Muscle of leg (tissue), 11 donors: ENCODE measurements around the gene RPRM. TPM values are rescaled to one million over a fixed set of nuclear protein-coding genes. Genes with fewer than 3 reads are reported as not detected.
A peak's percentile ranks its signal among the peaks of the same experiment; 100 is the strongest.

Experiments used
- DNase-seq: peaks from one replicate; pipeline ENCODE4 v3.0.0; 2013
- H3K27ac ChIP-seq: one replicate; pipeline ENCODE4 v1.5.1; 2013; ENCODE audit warnings: mild to moderate bottlenecking, low read length, control low read depth
- H3K27me3 ChIP-seq: one replicate; pipeline ENCODE4 v1.6.1; 2013; ENCODE audit warnings: low read length; ENCODE audit not compliant: control insufficient read depth, insufficient read depth
- H3K36me3 ChIP-seq: one replicate; pipeline ENCODE4 v1.6.1; 2013; ENCODE audit warnings: low read length; ENCODE audit not compliant: control insufficient read depth, insufficient read depth
- H3K4me1 ChIP-seq: one replicate; pipeline ENCODE4 v1.6.1; 2013; ENCODE audit warnings: low read length; ENCODE audit not compliant: control insufficient read depth, insufficient read depth
- H3K4me3 ChIP-seq: one replicate; pipeline ENCODE4 v1.5.1; 2013; ENCODE audit warnings: low read length, control low read depth
- H3K9me3 ChIP-seq: replicated peaks from 2 replicates; pipeline ENCODE4 v1.6.1; 2013; ENCODE audit warnings: low read depth, low read length; ENCODE audit not compliant: control insufficient read depth
- WGBS: methylation state at CpG from one replicate; pipeline ENCODE4 v1.1.5; 2013; ENCODE audit warnings: missing lambda C conversion rate; ENCODE audit not compliant: insufficient coverage; 5-methylcytosine and 5-hydroxymethylcytosine counted together
- polyA plus RNA-seq, 8 donors: library from polyadenylated mRNA; unstranded; fragments of 120-200 nt; gene quantifications; one replicate each; pipeline versions ENCODE4 v1.2.1 to v1.2.3, GENCODE V29; 2013; ENCODE audit warnings: inconsistent platforms in 1 of 8, low replicate concordance in 1 of 8; ENCODE audit not compliant: insufficient read length in 8 of 8, insufficient read depth in 1 of 8
- total RNA-seq: library from RNA; stranded (reverse); fragments of 120-200 nt; gene quantifications from one replicate; pipeline ENCODE4 v1.2.4, GENCODE V29; 2013

RPRM gene
- total and polyA plus RNA-seq, 9 donors, result 5.6 to 30.5 (median 12.4) TPM

GRCh38 chr2:153495725-153496124 is 17.2 kb upstream of the RPRM start:
- Histone ChIP-seq H3K4me3 (no peak overlapping the region), H3K27me3 (no peaks in the 10 kb centered on the region), H3K27ac (no peak overlapping the region), H3K4me1 (no peaks in the 10 kb centered on the region), H3K36me3 (no peaks in the 10 kb centered on the region), H3K9me3 (no peaks in the 10 kb centered on the region)
- WGBS, result no CpG with 5 or more reads among the region's 1 CpG
- peak; percentile 10 for DNase-seq

- no CpG with 5 or more reads among the region's 3 CpGs for WGBS
- Histone ChIP-seq H3K27ac (no peak overlapping the region), H3K36me3 (no peaks in the 10 kb centered on the region), H3K4me3 (no peak overlapping the region), H3K27me3 (no peaks in the 10 kb centered on the region), H3K9me3 (no peaks in the 10 kb centered on the region), H3K4me1 (no peaks in the 10 kb centered on the region)
- DNase-seq, result peak; percentile 3
These were observed 9.5 kb upstream of the RPRM start for GRCh38 chr2:153488072-153488471.

- Histone ChIP-seq H3K36me3 (no peaks in the 10 kb centered on the region), H3K4me3 (no peak overlapping the region), H3K4me1 (no peaks in the 10 kb centered on the region), H3K27me3 (no peaks in the 10 kb centered on the region), H3K9me3 (no peaks in the 10 kb centered on the region), H3K27ac (no peak overlapping the region)
- 62% methylated on average over 1 of the region's 1 CpG for whole genome bisulfite sequencing
- no peak for DNase-seq
These were observed 8.9 kb upstream of the RPRM start for GRCh38 chr2:153487448-153487847.

- Histone ChIP-seq H3K4me1 (peaks cover 26% of the 10 kb centered on the region), H3K27me3 (peaks cover 41% of the 10 kb centered on the region)
These were observed 1.0 kb upstream of the RPRM start for GRCh38 chr2:153479573-153479972.

DNA sequence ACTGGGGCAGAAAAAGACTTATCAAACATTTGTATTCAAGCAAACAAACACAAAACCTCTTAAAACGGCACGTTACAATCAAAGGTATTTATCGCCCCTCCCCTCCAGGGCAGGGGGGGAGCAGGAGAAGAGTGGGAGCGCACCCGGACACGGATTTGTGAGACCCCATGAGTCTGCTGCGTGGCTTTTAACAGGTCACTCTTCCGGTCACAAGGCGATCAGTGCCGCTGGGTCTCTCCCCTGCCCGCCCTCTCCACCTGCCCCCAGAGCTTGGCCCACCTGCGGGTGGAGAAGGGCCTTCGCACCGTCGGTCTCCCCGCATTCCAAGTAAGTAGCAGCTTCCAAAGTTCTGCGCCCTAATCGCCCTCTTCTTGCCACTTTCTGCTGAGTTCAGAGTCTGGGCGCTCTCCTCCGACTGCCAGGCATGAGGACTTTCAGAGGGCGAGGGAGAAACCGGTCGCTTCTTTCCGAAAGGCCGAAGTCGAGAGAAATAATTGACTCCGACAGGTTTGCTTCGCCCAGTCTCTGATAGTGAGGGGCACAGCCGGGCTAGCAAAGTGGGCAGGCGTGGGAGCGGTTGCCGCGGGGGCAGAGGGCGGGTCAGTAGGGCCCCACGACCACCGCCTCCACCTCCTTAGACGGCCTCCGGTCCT is 800 bp downstream of the RPRM start:
- 1% methylated on average over 36 of the region's 38 CpGs for WGBS

More at GRCh38 chr2:153479573-153479972, 1.0 kb upstream of the RPRM start:
- Histone ChIP-seq H3K36me3 (no peaks in the 10 kb centered on the region), H3K9me3 (no peaks in the 10 kb centered on the region), H3K27ac (no peak overlapping the region), H3K4me3 (no peak overlapping the region)
- peak; percentile 60 for DNase-seq
- WGBS, result 13% methylated on average over 4 of the region's 5 CpGs

DNA sequence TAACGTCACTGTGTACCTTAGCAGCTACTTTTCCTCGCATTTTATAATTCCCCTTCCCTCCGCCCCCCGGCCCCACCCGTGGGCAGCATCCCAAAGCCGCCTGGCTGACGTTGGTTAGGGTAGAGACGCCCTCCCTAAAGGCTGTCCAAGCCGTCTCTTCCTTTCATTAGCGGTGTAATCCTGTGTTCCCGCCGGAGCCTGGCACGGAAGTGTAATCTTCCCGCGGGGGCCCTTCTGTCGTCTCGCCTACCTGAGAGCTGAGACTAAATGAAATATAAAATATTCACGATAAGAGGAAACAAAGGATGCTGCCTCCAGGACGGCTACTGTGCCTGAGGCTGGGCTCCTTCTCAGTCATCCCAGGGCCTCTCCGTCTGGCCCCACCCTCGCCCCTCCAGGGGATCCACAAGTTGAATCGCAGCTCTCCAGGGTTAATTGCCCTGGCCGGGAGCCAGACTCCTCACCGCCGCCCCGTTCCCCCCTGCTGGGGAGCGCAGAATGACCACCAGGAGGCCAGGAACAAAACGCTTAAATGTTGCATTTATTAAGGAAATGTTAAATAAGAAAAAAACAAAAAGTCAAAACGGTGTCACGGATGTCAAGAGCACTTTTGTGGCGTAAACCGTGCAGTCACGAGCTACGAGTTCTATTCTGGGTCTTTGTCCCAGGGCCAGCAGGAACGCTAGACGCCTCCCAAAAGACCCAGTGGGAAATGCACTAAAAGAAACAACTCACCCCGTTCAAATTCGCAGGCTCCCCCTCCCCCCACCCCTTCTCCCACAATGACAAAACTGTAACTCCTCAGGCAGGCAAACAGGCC is 1.5 kb downstream of the RPRM start:
- under 1% methylated on average over 26 of the region's 38 CpGs for WGBS
- H3K4me3 ChIP-seq, result peak overlapping the region; percentile 45
- H3K27me3 ChIP-seq, result peaks cover 42% of the 10 kb centered on the region
- H3K4me1 ChIP-seq, result peaks cover 28% of the 10 kb centered on the region
- DNase-seq, result peak; percentile 31
- no peaks in the 10 kb centered on the region for H3K36me3 ChIP-seq
- H3K9me3 ChIP-seq, result no peaks in the 10 kb centered on the region
- no peak overlapping the region for H3K27ac ChIP-seq

More for the DNA sequence above, 800 bp downstream of the RPRM start:
- peak; percentile 4 for DNase-seq
- Histone ChIP-seq H3K4me1 (peaks cover 28% of the 10 kb centered on the region), H3K9me3 (no peaks in the 10 kb centered on the region), H3K4me3 (peak overlapping the region; percentile 45), H3K27ac (no peak overlapping the region), H3K27me3 (peaks cover 42% of the 10 kb centered on the region), H3K36me3 (no peaks in the 10 kb centered on the region)

- H3K27ac ChIP-seq, result no peak overlapping the region
- DNase-seq, result peak; percentile 21
- H3K4me3 ChIP-seq, result no peak overlapping the region
- H3K27me3 ChIP-seq, result peaks cover 42% of the 10 kb centered on the region
- no peaks in the 10 kb centered on the region for H3K36me3 ChIP-seq
- peaks cover 28% of the 10 kb centered on the region for H3K4me1 ChIP-seq
- no peaks in the 10 kb centered on the region for H3K9me3 ChIP-seq
- WGBS, result 7% methylated on average over 4 of the region's 7 CpGs
These were observed 2.1 kb downstream of the RPRM start for GRCh38 chr2:153476491-153476815.

- peak; percentile 46 for DNase-seq
- Histone ChIP-seq H3K27me3 (peaks cover 42% of the 10 kb centered on the region), H3K9me3 (no peaks in the 10 kb centered on the region), H3K36me3 (no peaks in the 10 kb centered on the region), H3K27ac (no peak overlapping the region), H3K4me3 (no peak overlapping the region), H3K4me1 (peaks cover 28% of the 10 kb centered on the region)
- no CpG with 5 or more reads among the region's 2 CpGs for WGBS
These were observed 3.6 kb downstream of the RPRM start for GRCh38 chr2:153474876-153475435.

DNA sequence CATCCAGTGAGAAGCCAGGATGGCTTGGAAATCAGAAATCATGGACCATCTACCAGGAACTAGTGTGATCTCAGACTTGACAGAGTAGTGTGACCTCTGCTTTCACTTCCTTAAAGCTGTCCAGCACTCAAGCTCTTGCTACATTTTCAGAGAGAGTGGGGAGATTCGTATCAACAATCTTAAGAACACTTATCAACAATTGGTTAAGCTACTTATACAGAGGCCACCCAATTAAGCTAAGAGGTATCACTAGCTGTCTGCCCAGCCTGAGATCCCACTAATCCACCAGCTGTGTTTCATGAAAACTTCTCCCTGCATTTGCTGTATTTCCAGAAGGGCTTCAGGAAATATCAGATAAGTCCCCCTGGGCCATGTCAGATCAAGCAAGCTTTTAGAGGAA is 4.2 kb downstream of the RPRM start:
- Histone ChIP-seq H3K27ac (no peak overlapping the region), H3K27me3 (peaks cover 39% of the 10 kb centered on the region), H3K36me3 (no peaks in the 10 kb centered on the region), H3K4me1 (peaks cover 26% of the 10 kb centered on the region), H3K9me3 (no peaks in the 10 kb centered on the region), H3K4me3 (no peak overlapping the region)
- peak; percentile 5 for DNase-seq
- no CpG with 5 or more reads among the region's 1 CpG for WGBS

DNA sequence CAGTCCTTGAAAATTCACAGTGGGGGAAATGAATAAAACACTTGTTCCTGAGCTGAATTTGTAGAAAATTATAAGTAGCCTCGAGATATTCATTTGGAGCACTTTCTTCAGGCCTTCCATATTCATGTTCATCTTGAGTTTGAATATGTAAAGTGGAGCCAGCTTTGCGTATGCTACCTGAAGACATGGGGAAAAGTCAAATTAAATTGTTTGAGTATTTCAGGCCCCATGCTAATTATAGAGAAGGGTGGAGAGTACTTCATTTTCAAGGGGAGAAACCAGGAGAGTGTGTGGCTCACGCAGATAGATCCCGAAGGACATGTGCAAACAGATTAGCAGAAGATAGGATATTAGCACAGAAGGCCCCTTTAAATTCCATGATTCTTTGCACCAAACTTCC is 7.7 kb downstream of the RPRM start:
- peaks cover 10% of the 10 kb centered on the region for H3K27me3 ChIP-seq
- DNase-seq, result no peak
- no peaks in the 10 kb centered on the region for H3K36me3 ChIP-seq
- peaks cover 2% of the 10 kb centered on the region for H3K4me1 ChIP-seq
- 80% methylated on average over 3 of the region's 4 CpGs for WGBS
- H3K9me3 ChIP-seq, result no peaks in the 10 kb centered on the region
- no peak overlapping the region for H3K4me3 ChIP-seq
- H3K27ac ChIP-seq, result no peak overlapping the region
